ELF-1 (cell line): ENCODE results near the gene OR2F2.

ENCODE experiments used
- DNase-seq: peaks from one replicate; pipeline ENCODE4 v3.0.0-alpha.2; 2016; ENCODE audit warnings: low read depth, low spot score

The OR2F2 gene

DNA sequence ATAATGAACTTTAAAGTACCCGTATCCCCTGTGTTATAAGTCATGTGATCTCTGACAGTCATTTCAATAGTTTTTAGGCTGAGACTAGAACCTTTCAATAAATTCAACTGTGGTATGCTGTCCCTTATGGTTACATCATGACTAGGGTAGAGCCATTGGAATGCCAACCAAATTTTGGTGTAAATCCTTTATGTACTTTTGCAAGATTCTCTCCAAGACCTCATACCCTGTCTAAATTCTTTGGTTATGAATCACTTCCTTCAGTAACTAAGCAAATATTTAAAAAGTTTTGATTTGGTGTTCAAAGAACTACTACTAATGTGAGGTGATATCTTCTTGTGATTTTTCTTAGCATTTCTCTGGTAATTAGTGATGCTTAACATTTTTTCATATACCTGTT is 44.3 kb downstream of the OR2F2 start:
- no peak for DNase-seq

DNA sequence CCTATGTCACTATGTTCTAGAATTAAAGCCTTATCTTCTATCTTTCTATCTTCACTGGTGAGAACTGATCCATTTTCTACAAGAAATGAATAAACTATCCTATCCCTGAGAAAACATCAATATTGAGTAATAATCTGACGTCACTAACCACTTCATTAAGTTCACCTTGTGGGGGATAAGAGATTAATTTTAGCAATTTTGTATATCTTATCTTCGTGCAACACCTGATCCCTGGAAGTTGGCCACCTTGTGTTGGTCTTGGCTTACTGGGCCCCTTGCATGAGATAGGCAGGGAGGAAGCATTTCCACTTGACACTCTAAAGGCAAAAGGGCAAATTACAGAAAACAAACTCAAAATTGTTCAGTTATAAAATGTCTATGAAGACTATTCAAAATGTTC is 45.0 kb downstream of the OR2F2 start:
- no peak for DNase-seq

DNA sequence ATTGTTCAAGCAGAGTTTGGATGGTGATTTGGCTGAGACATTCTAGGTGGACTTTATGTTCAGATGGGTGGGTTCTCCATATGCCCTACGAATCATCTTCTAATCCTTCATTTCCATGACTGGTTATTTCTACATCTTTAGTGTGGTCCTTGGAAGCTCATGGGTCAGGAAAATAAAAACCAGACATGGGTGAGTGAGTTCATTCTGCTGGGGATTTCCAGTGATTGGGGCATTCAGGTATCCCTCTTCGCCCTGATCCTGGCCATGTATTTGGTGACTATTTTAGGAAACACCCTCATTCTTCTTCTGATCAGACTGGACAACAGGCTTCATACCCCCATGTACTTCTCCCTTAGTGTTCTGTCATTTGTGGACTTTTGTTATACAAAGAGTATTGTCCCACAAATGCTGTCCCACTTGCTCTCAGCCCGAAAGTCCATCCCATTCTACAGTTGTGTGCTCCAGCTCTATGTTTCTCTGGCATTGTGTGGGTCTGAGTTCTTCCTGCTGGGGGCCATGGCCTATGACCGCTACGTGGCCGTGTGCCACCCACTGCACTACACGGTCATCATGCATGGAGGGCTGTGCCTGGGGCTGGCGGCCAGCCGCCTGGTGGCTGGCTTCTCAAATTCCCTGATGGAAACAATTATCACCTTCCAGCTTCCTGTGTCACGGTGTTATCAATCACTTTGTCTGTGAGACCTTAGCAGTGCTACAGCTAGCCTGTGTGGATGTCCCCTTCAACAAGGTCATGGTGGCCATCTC is 45.9 kb downstream of the OR2F2 start:
- DNase-seq: no peak

DNA sequence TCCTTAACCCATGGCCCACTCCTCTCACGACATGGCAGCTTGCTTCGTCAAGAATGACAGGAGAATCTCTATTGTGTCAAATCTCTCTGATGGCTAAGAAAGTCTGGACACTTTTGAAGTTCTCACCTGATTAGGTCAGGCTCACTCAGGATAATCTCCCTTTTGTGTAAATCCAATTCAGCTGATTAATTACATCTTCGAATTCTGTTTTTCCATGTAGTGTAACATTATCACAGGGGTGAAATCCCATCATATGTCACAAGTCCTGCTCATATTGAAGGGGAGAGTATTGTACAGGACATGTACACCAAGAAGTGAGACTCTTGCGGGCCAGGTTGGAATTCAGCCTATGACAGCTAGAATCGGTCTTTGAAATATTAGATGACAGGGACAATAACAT is 48.9 kb downstream of the OR2F2 start:
- no peak for DNase-seq
